HEK293 (cell line): ENCODE data around the gene DNAJC4.

ENCODE experiments used
- GFI1B ChIP-seq: fragments of 450-650 bp; formaldehyde crosslinking; IDR thresholded peaks from 2 replicates; pipeline ENCODE4 v1.5.1; 2016; ENCODE audit warnings: missing biosample characterization, missing genetic modification characterization
- KLF10 ChIP-seq: fragments of 450-650 bp; IDR thresholded peaks from 2 replicates; pipeline ENCODE4 v1.5.1; 2018; ENCODE audit warnings: missing biosample characterization, mild to moderate bottlenecking, missing genetic modification characterization
- KLF16 ChIP-seq: fragments of 450-650 bp; formaldehyde crosslinking; IDR thresholded peaks from 2 replicates; pipeline ENCODE4 v1.5.1; 2017; ENCODE audit warnings: missing biosample characterization, missing genetic modification characterization
- PATZ1 ChIP-seq: fragments of 450-650 bp; formaldehyde crosslinking; IDR thresholded peaks from 2 replicates; pipeline ENCODE4 v1.5.1; 2016; ENCODE audit warnings: missing biosample characterization, missing genetic modification characterization
- REPIN1 ChIP-seq: fragments of 450-650 bp; formaldehyde crosslinking; IDR thresholded peaks from 2 replicates; pipeline ENCODE4 v1.5.1; 2017; ENCODE audit warnings: missing biosample characterization, missing genetic modification characterization, low read depth
- SETDB1 ChIP-seq: IDR thresholded peaks from one replicate; pipeline ENCODE4 v1.6.1; 2017; ENCODE audit warnings: mild to moderate bottlenecking, low read length, moderate library complexity, mixed read lengths; ENCODE audit not compliant: insufficient read length
- ZBTB44 ChIP-seq: fragments of 450-650 bp; IDR thresholded peaks from 2 replicates; pipeline ENCODE4 v1.5.1; 2018; ENCODE audit warnings: missing biosample characterization, mild to moderate bottlenecking, missing genetic modification characterization
- ZFP3 ChIP-seq: fragments of 450-650 bp; formaldehyde crosslinking; IDR thresholded peaks from 2 replicates; pipeline ENCODE4 v1.5.1; 2016; ENCODE audit warnings: low read depth, missing biosample characterization, missing genetic modification characterization
- ZIC2 ChIP-seq: fragments of 450-650 bp; formaldehyde crosslinking; IDR thresholded peaks from 2 replicates; pipeline ENCODE4 v1.5.1; 2016; ENCODE audit warnings: missing biosample characterization, missing genetic modification characterization
- ZNF114 ChIP-seq: fragments of 450-650 bp; formaldehyde crosslinking; IDR thresholded peaks from 2 replicates; pipeline ENCODE4 v1.5.0; 2017; ENCODE audit warnings: missing biosample characterization, missing genetic modification characterization
- ZNF133 ChIP-seq: fragments of 450-650 bp; formaldehyde crosslinking; IDR thresholded peaks from 2 replicates; pipeline ENCODE4 v1.5.1; 2016; ENCODE audit warnings: missing biosample characterization, missing genetic modification characterization
- ZNF157 ChIP-seq: fragments of 450-650 bp; formaldehyde crosslinking; IDR thresholded peaks from 2 replicates; pipeline ENCODE4 v1.5.1; 2016; ENCODE audit warnings: missing biosample characterization, missing genetic modification characterization
- ZNF214 ChIP-seq: fragments of 450-650 bp; formaldehyde crosslinking; IDR thresholded peaks from 2 replicates; pipeline ENCODE4 v1.5.1; 2017; ENCODE audit warnings: missing biosample characterization, mild to moderate bottlenecking, missing genetic modification characterization, borderline replicate concordance
- ZNF341 ChIP-seq: fragments of 450-650 bp; formaldehyde crosslinking; IDR thresholded peaks from 2 replicates; pipeline ENCODE4; 2016; ENCODE audit warnings: low read depth, missing biosample characterization, missing genetic modification characterization
- ZNF350 ChIP-seq: fragments of 450-650 bp; formaldehyde crosslinking; IDR thresholded peaks from 2 replicates; pipeline ENCODE4 v1.5.0; 2017; ENCODE audit warnings: missing biosample characterization, mild to moderate bottlenecking, missing genetic modification characterization
- ZNF354C ChIP-seq: fragments of 450-650 bp; formaldehyde crosslinking; IDR thresholded peaks from 2 replicates; pipeline ENCODE4 v1.5.1; 2016; ENCODE audit warnings: missing biosample characterization, missing genetic modification characterization, low read depth, borderline replicate concordance
- ZNF426 ChIP-seq: fragments of 450-650 bp; formaldehyde crosslinking; IDR thresholded peaks from 2 replicates; pipeline ENCODE4 v1.5.1; 2017; ENCODE audit warnings: missing biosample characterization, missing genetic modification characterization, mild to moderate bottlenecking, inconsistent platforms, moderate library complexity
- ZNF449 ChIP-seq: fragments of 450-650 bp; formaldehyde crosslinking; IDR thresholded peaks from 2 replicates; pipeline ENCODE4 v1.5.1; 2017; ENCODE audit warnings: missing biosample characterization, mild to moderate bottlenecking, missing genetic modification characterization, moderate library complexity
- ZNF514 ChIP-seq: fragments of 450-650 bp; formaldehyde crosslinking; IDR thresholded peaks from 2 replicates; pipeline ENCODE4 v1.5.1; 2016; ENCODE audit warnings: missing biosample characterization, missing genetic modification characterization
- ZNF555 ChIP-seq: fragments of 450-650 bp; formaldehyde crosslinking; conservative IDR thresholded peaks from 2 replicates; pipeline ENCODE4 v1.5.1; 2017; ENCODE audit warnings: missing biosample characterization, mild to moderate bottlenecking, missing genetic modification characterization, inconsistent platforms
- ZNF571 ChIP-seq: fragments of 450-650 bp; formaldehyde crosslinking; IDR thresholded peaks from 2 replicates; pipeline ENCODE4 v1.5.0; 2017; ENCODE audit warnings: missing biosample characterization, missing genetic modification characterization
- ZNF626 ChIP-seq: fragments of 450-650 bp; sonication (Bioruptor Pico); formaldehyde crosslinking; IDR thresholded peaks from 2 replicates; pipeline ENCODE4 v1.5.1; 2018; ENCODE audit warnings: missing biosample characterization, missing genetic modification characterization, inconsistent platforms
- ZNF654 ChIP-seq: fragments of 450-650 bp; formaldehyde crosslinking; IDR thresholded peaks from 2 replicates; pipeline ENCODE4 v1.5.1; 2016; ENCODE audit warnings: low read depth, missing biosample characterization, missing genetic modification characterization
- ZNF747 ChIP-seq: fragments of 450-650 bp; formaldehyde crosslinking; IDR thresholded peaks from 2 replicates; pipeline ENCODE4 v1.5.1; 2016; ENCODE audit warnings: missing biosample characterization, missing genetic modification characterization
- ZNF837 ChIP-seq: fragments of 450-650 bp; formaldehyde crosslinking; IDR thresholded peaks from 2 replicates; pipeline ENCODE4 v1.5.1; 2016; ENCODE audit warnings: missing biosample characterization, missing genetic modification characterization
- ZSCAN23 ChIP-seq: fragments of 450-650 bp; formaldehyde crosslinking; IDR thresholded peaks from 2 replicates; pipeline ENCODE4 v1.5.1; 2016; ENCODE audit warnings: missing biosample characterization, missing genetic modification characterization
- TF ChIP-seq, protein P1 (sequence below): fragments of 450-650 bp; formaldehyde crosslinking; IDR thresholded peaks from 2 replicates; pipeline ENCODE4 v1.5.1; 2016; ENCODE audit warnings: missing biosample characterization, missing genetic modification characterization
- TF ChIP-seq, protein P2 (sequence below): fragments of 450-650 bp; formaldehyde crosslinking; IDR thresholded peaks from 2 replicates; pipeline ENCODE4 v1.5.1; 2017; ENCODE audit warnings: missing biosample characterization, missing genetic modification characterization
- TF ChIP-seq, protein P3 (sequence below): fragments of 450-650 bp; formaldehyde crosslinking; IDR thresholded peaks from 2 replicates; pipeline ENCODE4 v1.5.1; 2016; ENCODE audit warnings: missing biosample characterization, missing genetic modification characterization
- TF ChIP-seq, protein P4 (sequence below): fragments of 450-650 bp; formaldehyde crosslinking; IDR thresholded peaks from 2 replicates; pipeline ENCODE4 v1.5.1; 2016; ENCODE audit warnings: missing biosample characterization, missing genetic modification characterization

DNAJC4 gene

GRCh38 chr11:64230171-64230984, at the start of gene DNAJC4 (continued):
- TF ChIP-seq ZNF114 (tag by site-specific recombination) (no peak), ZNF837 (tag by site-specific recombination) (no peak), ZFP3 (tag by site-specific recombination) (no peak), KLF16 (tag by site-specific recombination) (no peak), ZNF571 (tag by site-specific recombination) (no peak), REPIN1 (tag by site-specific recombination) (no peak), ZNF514 (tag by site-specific recombination) (no peak), GFI1B (tag by site-specific recombination) (no peak), ZNF133 (tag by site-specific recombination) (no peak), ZNF341 (tag by site-specific recombination) (peak; percentile 27; the same call in 1 of the 2 replicates), ZNF626 (tag by site-specific recombination) (no peak), ZNF354C (tag by site-specific recombination) (no peak), ZIC2 (tag by site-specific recombination) (0 out of 2 replicates have a peak, but pooled peaks have one; percentile 20), ZNF555 (tag by site-specific recombination) (no peak), PATZ1 (tag by site-specific recombination) (peak; percentile 74), KLF10 (tag by site-specific recombination) (no peak; the same call in 1 of the 2 replicates), ZNF214 (tag by site-specific recombination) (no peak), ZNF654 (tag by site-specific recombination) (no peak), ZNF449 (tag by site-specific recombination) (peak; percentile 81), SETDB1 (no peak), ZNF426 (tag by site-specific recombination) (no peak), ZSCAN23 (no peak), ZNF747 (no peak), ZNF157 (no peak), ZNF350 (tag by site-specific recombination) (no peak), ZBTB44 (tag by site-specific recombination) (no peak)
- TF ChIP-seq, protein P1, sequence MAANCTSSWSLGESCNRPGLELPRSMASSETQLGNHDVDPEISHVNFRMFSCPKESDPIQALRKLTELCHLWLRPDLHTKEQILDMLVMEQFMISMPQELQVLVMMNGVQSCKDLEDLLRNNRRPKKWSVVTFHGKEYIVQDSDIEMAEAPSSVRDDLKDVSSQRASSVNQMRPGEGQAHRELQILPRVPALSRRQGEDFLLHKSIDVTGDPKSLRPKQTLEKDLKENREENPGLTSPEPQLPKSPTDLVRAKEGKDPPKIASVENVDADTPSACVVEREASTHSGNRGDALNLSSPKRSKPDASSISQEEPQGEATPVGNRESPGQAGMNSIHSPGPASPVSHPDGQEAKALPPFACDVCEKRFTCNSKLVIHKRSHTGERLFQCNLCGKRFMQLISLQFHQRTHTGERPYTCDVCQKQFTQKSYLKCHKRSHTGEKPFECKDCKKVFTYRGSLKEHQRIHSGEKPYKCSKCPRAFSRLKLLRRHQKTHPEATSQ (tag by site-specific recombination) = no peak
- TF ChIP-seq, protein P2, sequence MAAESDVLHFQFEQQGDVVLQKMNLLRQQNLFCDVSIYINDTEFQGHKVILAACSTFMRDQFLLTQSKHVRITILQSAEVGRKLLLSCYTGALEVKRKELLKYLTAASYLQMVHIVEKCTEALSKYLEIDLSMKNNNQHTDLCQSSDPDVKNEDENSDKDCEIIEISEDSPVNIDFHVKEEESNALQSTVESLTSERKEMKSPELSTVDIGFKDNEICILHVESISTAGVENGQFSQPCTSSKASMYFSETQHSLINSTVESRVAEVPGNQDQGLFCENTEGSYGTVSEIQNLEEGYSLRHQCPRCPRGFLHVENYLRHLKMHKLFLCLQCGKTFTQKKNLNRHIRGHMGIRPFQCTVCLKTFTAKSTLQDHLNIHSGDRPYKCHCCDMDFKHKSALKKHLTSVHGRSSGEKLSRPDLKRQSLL = no peak
- TF ChIP-seq, protein P3, sequence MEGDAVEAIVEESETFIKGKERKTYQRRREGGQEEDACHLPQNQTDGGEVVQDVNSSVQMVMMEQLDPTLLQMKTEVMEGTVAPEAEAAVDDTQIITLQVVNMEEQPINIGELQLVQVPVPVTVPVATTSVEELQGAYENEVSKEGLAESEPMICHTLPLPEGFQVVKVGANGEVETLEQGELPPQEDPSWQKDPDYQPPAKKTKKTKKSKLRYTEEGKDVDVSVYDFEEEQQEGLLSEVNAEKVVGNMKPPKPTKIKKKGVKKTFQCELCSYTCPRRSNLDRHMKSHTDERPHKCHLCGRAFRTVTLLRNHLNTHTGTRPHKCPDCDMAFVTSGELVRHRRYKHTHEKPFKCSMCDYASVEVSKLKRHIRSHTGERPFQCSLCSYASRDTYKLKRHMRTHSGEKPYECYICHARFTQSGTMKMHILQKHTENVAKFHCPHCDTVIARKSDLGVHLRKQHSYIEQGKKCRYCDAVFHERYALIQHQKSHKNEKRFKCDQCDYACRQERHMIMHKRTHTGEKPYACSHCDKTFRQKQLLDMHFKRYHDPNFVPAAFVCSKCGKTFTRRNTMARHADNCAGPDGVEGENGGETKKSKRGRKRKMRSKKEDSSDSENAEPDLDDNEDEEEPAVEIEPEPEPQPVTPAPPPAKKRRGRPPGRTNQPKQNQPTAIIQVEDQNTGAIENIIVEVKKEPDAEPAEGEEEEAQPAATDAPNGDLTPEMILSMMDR (tag by site-specific recombination) = no peak
- TF ChIP-seq, protein P4, sequence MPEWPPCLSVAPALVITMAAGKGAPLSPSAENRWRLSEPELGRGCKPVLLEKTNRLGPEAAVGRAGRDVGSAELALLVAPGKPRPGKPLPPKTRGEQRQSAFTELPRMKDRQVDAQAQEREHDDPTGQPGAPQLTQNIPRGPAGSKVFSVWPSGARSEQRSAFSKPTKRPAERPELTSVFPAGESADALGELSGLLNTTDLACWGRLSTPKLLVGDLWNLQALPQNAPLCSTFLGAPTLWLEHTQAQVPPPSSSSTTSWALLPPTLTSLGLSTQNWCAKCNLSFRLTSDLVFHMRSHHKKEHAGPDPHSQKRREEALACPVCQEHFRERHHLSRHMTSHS (tag by site-specific recombination) = no peak
